ENCODE measurements around the gene GPX6.
"Not testable (repeated sequence)": the region's sequence is repeated elsewhere in the genome, so short reads cannot be mapped to it uniquely, and the experiment has no call there.

Gene GPX6

DNA sequence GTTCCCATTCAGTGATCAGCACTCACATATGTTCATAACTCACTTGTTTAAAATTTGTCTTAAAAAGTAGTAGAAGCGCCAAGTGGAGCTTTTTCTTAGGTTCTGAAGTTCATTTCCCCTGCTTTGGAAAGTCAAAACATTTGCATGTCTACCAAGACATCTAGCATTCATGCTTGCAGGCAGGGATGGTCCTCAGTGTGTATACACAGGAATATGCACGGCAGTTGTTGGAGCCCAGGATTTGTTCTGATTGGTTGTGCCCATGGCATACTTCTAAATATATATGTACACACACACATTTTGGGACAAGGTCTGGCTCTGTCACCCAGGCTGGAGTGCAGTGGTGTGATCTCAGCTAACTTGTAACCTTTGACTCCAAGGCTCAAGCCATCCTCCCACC, 2.4 kb upstream of the GPX6 start:
- TF ChIP-seq TAF1 (IDR thresholded peaks at IDR 0.05; ENCODE audit: borderline replicate concordance, low read depth, low read length) (no peak), POLR2AphosphoS5 (IDR thresholded peaks at IDR 0.05; ENCODE audit: low read depth, low read length) (no peak), POLR2A (IDR thresholded peaks at IDR 0.05; ENCODE audit: low read depth, low read length) (no peak)
- FAIRE-seq (no peak), DNase-seq (ENCODE audit: insufficient read length) (no peak)

- not testable (repeated sequence) for FAIRE-seq; DNase-seq (ENCODE audit: insufficient read length)
Observed at GRCh38 chr6:28512387-28512786, 3.2 kb downstream of the GPX6 start.

DNA sequence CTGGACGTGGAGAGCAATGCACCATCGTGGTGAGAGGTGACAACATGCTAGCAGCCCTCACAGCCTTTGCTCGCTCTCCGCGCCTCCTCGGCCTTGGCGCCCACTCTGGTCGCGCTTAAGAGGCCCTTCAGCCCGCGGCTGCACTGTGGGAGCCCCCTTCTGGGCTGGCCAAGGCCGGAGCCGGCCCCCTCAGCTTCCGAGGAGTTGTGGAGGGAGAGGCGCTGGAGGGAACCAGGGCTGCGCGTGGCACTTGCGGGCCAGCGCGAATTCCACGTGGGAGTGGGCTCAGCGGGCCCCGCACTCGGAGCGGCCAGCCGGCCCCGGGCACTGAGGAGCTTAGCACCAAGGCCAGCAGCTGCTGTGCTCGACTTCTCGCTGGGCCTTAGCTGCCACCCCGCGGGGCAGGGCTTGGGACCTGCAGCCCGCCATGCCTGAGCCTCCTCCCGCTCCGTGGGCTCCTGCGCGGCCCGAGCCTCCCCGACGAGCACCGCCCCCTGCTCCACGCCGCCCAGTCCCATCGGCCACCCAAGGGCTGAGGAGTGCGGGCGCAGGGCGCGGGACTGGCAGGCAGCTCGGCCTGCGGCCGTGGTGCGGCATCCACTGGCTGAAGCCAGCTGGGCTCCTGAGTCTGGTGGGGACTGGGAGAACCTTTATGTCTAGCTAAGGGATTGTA, 3.8 kb downstream of the GPX6 start:
- no peak for TF ChIP-seq POLR2AphosphoS5 (IDR thresholded peaks at IDR 0.05; ENCODE audit: low read depth, low read length)
- TF ChIP-seq TAF1 (IDR thresholded peaks at IDR 0.05; ENCODE audit: borderline replicate concordance, low read depth, low read length): no peak
- no peak for TF ChIP-seq POLR2A (IDR thresholded peaks at IDR 0.05; ENCODE audit: low read depth, low read length)
- no peak for FAIRE-seq
- no peak for DNase-seq (ENCODE audit: insufficient read length)

- no peak for FAIRE-seq
- TF ChIP-seq TAF1 (IDR thresholded peaks at IDR 0.05; ENCODE audit: borderline replicate concordance, low read depth, low read length) (no peak), POLR2AphosphoS5 (IDR thresholded peaks at IDR 0.05; ENCODE audit: low read depth, low read length) (no peak), POLR2A (IDR thresholded peaks at IDR 0.05; ENCODE audit: low read depth, low read length) (no peak)
- no peak for DNase-seq (ENCODE audit: insufficient read length)
Observed at GRCh38 chr6:28506807-28507475, 8.7 kb downstream of the GPX6 start.

GRCh38 chr6:28505733-28506132, 9.9 kb downstream of the GPX6 start:
- TF ChIP-seq POLR2A (IDR thresholded peaks at IDR 0.05; ENCODE audit: low read depth, low read length) (no peak), TAF1 (IDR thresholded peaks at IDR 0.05; ENCODE audit: borderline replicate concordance, low read depth, low read length) (no peak), POLR2AphosphoS5 (IDR thresholded peaks at IDR 0.05; ENCODE audit: low read depth, low read length) (no peak)
- FAIRE-seq (no peak), DNase-seq (ENCODE audit: insufficient read length) (no peak)

DNA sequence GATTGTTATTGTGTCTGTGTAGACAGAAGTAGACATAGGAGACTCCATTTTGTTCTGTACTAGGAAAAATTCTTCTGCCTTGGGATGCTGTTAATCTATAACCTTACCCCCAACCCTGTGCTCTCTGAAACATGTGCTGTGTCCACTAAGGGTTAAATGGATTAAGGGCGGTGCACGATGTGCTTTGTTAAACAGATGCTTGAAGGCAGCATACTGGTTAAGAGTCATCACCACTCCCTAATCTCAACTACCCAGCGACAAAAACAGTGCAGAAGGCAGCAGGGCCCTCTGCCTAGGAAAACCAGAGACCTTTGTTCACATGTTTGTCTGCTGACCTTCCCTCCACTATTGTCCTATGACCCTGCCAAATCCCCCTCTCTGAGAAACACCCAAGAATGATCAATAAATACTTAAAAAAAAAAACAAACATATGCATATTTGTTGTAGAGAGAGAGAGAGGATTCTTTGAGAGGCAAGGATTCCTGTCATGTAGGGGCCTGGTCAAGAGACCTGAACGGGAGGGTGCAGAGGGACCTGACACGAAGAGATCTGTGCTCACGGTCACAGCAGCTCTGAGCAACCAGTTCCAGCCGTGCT, 12.8 kb downstream of the GPX6 start:
- FAIRE-seq: not testable (repeated sequence)

DNA sequence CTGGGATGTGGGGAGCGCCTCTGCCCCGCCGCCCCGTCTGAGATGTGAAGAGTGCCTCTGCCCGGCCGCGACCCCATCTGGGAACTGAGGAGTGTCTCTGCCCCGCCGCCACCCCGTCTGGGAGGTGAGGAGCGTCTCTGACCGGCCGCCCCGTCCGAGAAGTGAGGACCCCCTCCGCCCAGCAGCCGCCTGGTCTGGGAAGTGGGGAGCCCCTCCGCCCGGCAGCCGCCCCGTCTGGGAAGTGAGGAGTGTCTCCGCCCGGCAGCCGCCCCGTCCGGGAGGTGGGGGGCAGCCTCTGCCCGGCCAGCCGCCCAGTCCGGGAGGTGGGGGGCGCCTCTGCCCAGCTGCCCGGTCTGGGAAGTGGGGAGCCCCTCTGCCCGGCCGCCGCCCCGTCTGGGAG, 13.5 kb downstream of the GPX6 start:
- not testable (repeated sequence) for FAIRE-seq; DNase-seq (ENCODE audit: insufficient read length)

More for the DNA sequence above, 12.8 kb downstream of the GPX6 start:
- not testable (repeated sequence) for DNase-seq (ENCODE audit: insufficient read length)

DNA sequence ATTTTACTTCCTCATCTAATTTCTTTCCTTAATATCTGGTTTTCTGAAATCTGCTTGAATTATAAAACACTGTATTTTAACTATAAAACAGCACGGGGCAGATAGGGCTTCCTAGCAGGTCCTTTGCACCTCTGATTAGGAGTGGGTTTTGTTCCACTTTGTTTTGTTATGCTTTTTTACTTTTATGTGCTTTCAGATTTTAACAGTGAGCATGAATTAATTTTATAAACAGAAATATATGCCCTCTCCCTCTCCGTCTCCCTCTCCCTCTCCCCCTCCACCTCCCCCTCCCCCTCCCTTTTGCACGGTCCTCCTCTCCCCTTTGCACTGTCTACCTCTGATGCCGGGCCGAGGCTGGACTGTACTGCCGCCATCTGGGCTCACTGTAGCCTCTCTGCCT, 14.3 kb downstream of the GPX6 start:
- no peak for FAIRE-seq
- TF ChIP-seq TAF1 (IDR thresholded peaks at IDR 0.05; ENCODE audit: borderline replicate concordance, low read depth, low read length) (no peak), POLR2A (IDR thresholded peaks at IDR 0.05; ENCODE audit: low read depth, low read length) (no peak), POLR2AphosphoS5 (IDR thresholded peaks at IDR 0.05; ENCODE audit: low read depth, low read length) (no peak)
- DNase-seq (ENCODE audit: insufficient read length): no peak

DNA sequence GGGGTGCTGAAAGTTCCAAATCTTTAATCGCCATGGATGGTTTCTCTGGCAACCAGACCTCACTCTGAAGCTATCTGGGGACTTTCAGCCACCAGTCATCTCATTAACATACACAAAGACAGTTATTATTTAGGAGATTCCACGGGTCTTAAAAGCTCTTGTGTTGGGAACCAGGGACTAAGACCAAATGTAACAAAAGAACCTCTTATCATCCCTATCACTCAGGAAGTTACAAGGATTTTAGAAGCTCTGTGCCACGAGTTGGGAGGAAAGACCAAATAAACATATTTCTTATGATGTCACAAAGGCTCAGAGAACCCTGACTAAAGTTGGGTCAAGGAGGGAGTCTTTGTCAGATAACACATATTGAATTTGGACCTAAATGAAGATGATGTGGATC, 17.7 kb downstream of the GPX6 start:
- FAIRE-seq (no peak), DNase-seq (ENCODE audit: insufficient read length) (no peak)
- TF ChIP-seq POLR2A (IDR thresholded peaks at IDR 0.05; ENCODE audit: low read depth, low read length): no peak
- no peak for TF ChIP-seq TAF1 (IDR thresholded peaks at IDR 0.05; ENCODE audit: borderline replicate concordance, low read depth, low read length)
- no peak for TF ChIP-seq POLR2AphosphoS5 (IDR thresholded peaks at IDR 0.05; ENCODE audit: low read depth, low read length)

GRCh38 chr6:28497306-28497705, 18.3 kb downstream of the GPX6 start:
- DNase-seq (ENCODE audit: insufficient read length) (no peak), FAIRE-seq (no peak)
- no peak for TF ChIP-seq TAF1 (IDR thresholded peaks at IDR 0.05; ENCODE audit: borderline replicate concordance, low read depth, low read length)
- TF ChIP-seq POLR2AphosphoS5 (IDR thresholded peaks at IDR 0.05; ENCODE audit: low read depth, low read length): no peak
- TF ChIP-seq POLR2A (IDR thresholded peaks at IDR 0.05; ENCODE audit: low read depth, low read length): no peak

- no peak for TF ChIP-seq POLR2AphosphoS5 (IDR thresholded peaks at IDR 0.05; ENCODE audit: low read depth, low read length)
- TF ChIP-seq TAF1 (IDR thresholded peaks at IDR 0.05; ENCODE audit: borderline replicate concordance, low read depth, low read length): no peak
- no peak for TF ChIP-seq POLR2A (IDR thresholded peaks at IDR 0.05; ENCODE audit: low read depth, low read length)
- FAIRE-seq: no peak
- DNase-seq (ENCODE audit: insufficient read length): no peak
Observed at GRCh38 chr6:28496099-28496779, 19.4 kb downstream of the GPX6 start.

DNA sequence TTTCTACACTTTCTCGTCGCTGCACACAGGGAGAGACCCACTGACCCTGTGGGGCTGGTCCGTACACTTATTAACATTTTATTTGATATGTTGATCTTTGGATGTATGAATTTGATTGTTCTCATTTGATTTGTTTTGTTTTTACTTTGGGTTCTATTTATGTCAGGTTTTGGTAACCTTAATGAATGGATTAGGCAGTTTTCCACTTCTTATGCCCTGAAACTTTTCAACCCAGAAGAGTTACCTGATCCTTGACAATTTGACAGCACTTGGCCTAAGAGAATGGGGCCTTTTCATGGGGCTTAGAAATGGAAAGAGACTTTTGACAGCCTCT, 23.6 kb downstream of the GPX6 start:
- FAIRE-seq: no peak
- DNase-seq (ENCODE audit: insufficient read length): no peak
- TF ChIP-seq TAF1 (IDR thresholded peaks at IDR 0.05; ENCODE audit: borderline replicate concordance, low read depth, low read length) (no peak), POLR2A (IDR thresholded peaks at IDR 0.05; ENCODE audit: low read depth, low read length) (no peak), POLR2AphosphoS5 (IDR thresholded peaks at IDR 0.05; ENCODE audit: low read depth, low read length) (no peak)

All from GM12892 (cell line).